Naive thymus-derived CD8-positive, alpha-beta T cell (primary cell): ENCODE results near the gene KLRC1. TPM values are rescaled to one million over a fixed set of nuclear protein-coding genes. Genes with fewer than 3 reads are reported as not detected.
"Not testable (repeated sequence)": the region's sequence is repeated elsewhere in the genome, so short reads cannot be mapped to it uniquely, and the experiment has no call there.

Source experiments
- ATAC-seq, 2 donors: fragments of 150-1000 bp; cut with Tn5 transposase in 1 of 2; sonication (Bioruptor Pico), chemical (Tn5 transposase) in 1 of 2; 1 replicate in 1 of 2; 2 replicates in 1 of 2; pipeline ENCODE4 v1.10.0; 2021; ENCODE audit warnings: mild to moderate bottlenecking in 2 of 2, moderate library complexity in 2 of 2
- POLR2A ChIA-PET: fragments of 350-600 bp; sonication (Branson Sonifier 250); formaldehyde crosslinking; loops from one replicate; lab custom pipeline; 2021; ENCODE audit warnings: antibody characterized with exemption; lab: Charles Lee
- DNase-seq, 10 donors: peaks; one replicate each; pipeline versions ENCODE4 v3.0.0 to v3.0.0-alpha.2; 2020 to 2022
- H3K27ac Mint-ChIP-seq, 10 donors: one replicate each; pipeline ENCODE4 v1.8.0; 2020 to 2022; ENCODE audit warnings: mild to moderate bottlenecking in 10 of 10, mixed read lengths in 10 of 10, moderate library complexity in 4 of 10, inconsistent platforms in 1 of 10
- H3K27me3 Mint-ChIP-seq, 5 donors: one replicate each; pipeline ENCODE4 v1.8.0; 2021 to 2022; ENCODE audit warnings: mixed read lengths in 5 of 5
- H3K36me3 Mint-ChIP-seq, 3 donors: one replicate each; pipeline ENCODE4 v1.8.0; 2020 to 2022; ENCODE audit warnings: mixed read lengths in 3 of 3, mild to moderate bottlenecking in 2 of 3, inconsistent platforms in 1 of 3
- H3K4me1 Mint-ChIP-seq, 4 donors: one replicate each; pipeline ENCODE4 v1.8.0; 2021 to 2022; ENCODE audit warnings: mixed read lengths in 4 of 4
- H3K4me3 Mint-ChIP-seq, 10 donors: one replicate each; pipeline ENCODE4 v1.8.0; 2020 to 2022; ENCODE audit warnings: mild to moderate bottlenecking in 10 of 10, mixed read lengths in 10 of 10, moderate library complexity in 6 of 10, inconsistent platforms in 1 of 10
- H3K9me3 Mint-ChIP-seq, 9 donors: one replicate each; pipeline ENCODE4 v1.8.0; 2020 to 2022; ENCODE audit warnings: mixed read lengths in 9 of 9, mild to moderate bottlenecking in 3 of 9, inconsistent platforms in 1 of 9, moderate library complexity in 1 of 9
- polyA plus RNA-seq, 3 donors: library from polyadenylated mRNA; unstranded; fragments of 300-500 nt; fragmentation: Illumina TruSeq; gene quantifications; one replicate each; pipeline ENCODE4 v1.2.3, GENCODE V29; 2021
- total RNA-seq, 8 experiments: library from RNA in 2 of 8; stranded (reverse) in 2 of 8; gene quantifications; one replicate each; pipeline ENCODE4 v1.2.3 and lab custom pipeline; 2021 to 2026

The KLRC1 gene
- total and polyA plus RNA-seq, 5 experiments from 2014 or later, result 0.32 to 4.4 (median 1.1) TPM

DNA sequence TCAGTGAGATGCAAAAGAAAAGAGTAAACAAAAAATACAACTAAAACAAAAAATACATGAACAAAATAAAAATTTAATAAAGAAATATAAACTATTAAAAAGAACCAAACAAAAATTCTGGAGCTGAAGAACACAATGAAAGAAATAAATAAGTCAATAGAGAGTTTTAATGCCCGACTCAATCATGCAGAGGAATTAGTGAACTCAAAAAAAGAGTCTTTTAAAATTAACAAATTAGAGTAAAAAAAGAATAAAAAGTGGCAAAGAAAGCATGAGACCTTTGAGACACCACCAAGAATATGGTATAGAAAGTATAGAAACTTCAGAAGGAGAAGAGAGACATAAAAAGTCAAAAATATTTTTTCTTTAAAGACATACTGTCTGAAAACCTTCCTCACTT, 2.6 kb upstream of the KLRC1 start:
- H3K9me3 Mint-ChIP-seq, result peaks cover 14 to 65% (median 57%) of the 10 kb centered on the region in 9 donors
- H3K27ac Mint-ChIP-seq, result no peak overlapping the region
- peaks cover 0 to 37% (median 35%) of the 10 kb centered on the region in 3 donors for H3K36me3 Mint-ChIP-seq
- POLR2A ChIA-PET, result no interaction called here
- no peak for DNase-seq
- no peak overlapping the region for H3K4me3 Mint-ChIP-seq
- H3K4me1 Mint-ChIP-seq, result peaks cover 5 to 12% (median 11%) of the 10 kb centered on the region in 4 donors
- no peaks in the 10 kb centered on the region for H3K27me3 Mint-ChIP-seq
- no peak for ATAC-seq

DNA sequence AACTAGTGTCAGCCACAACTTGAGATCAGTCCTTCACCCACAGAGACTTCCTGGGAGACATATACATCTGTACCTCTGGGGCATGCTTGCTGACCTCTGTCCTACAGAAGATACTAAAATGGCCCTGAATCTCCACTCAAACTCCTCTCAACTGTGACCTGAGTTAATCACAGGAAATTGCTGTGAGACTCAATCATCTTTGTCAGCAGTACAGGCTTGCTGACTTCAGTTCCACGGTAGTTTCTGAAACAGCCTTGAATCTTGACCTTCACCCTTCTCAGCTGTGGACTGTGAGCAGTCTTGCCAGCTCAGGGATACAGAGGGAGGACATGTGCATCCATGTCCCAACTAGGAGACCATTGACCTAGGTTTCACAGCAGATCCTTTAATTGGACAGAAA, 1.4 kb upstream of the KLRC1 start:
- Mint-ChIP-seq H3K9me3 (peaks cover 12 to 53% (median 46%) of the 10 kb centered on the region in 9 donors), H3K27ac (peak overlapping the region in 1 of 10 donors; percentile 10), H3K27me3 (no peaks in the 10 kb centered on the region), H3K4me3 (no peak overlapping the region), H3K36me3 (peaks cover 0 to 33% (median 31%) of the 10 kb centered on the region in 3 donors), H3K4me1 (peaks cover 5 to 12% (median 11%) of the 10 kb centered on the region in 4 donors)
- POLR2A ChIA-PET, result no interaction called here
- no peak for ATAC-seq
- no peak for DNase-seq

DNA sequence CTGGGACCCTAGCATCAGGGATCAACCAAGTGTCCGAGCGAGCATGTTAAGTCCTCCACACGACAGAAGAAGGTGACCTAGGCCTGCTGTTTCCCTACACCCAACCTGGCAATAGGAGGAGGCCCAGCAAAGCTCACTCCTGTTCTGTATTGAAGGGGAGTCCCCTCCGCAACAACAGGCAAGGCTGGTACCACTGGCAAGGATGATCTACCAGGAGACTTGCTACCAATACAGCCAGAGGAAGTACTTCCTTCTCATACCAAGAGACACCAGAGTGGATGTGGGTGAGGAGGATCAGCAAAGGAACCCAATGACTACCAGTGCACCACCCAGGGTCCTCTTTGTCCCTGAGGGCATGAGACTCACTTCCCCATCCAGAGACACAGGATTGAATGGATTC, 4.9 kb downstream of the KLRC1 start:
- DNase-seq, result no peak
- Mint-ChIP-seq H3K4me3 (no peak overlapping the region), H3K27me3 (no peaks in the 10 kb centered on the region), H3K36me3 (peaks cover 0 to 2% (median 0%) of the 10 kb centered on the region in 3 donors), H3K9me3 (peaks cover 0 to 3% (median 0%) of the 10 kb centered on the region in 9 donors), H3K27ac (no peak overlapping the region), H3K4me1 (peaks cover 3 to 10% (median 6%) of the 10 kb centered on the region in 4 donors)
- ATAC-seq, result no peak
- POLR2A ChIA-PET, result no interaction called here

GRCh38 chr12:10446052-10446451, 7.1 kb downstream of the KLRC1 start:
- H3K27ac Mint-ChIP-seq, DNase-seq, POLR2A ChIA-PET, ATAC-seq, H3K27me3 Mint-ChIP-seq, H3K36me3 Mint-ChIP-seq, H3K4me3 Mint-ChIP-seq, H3K4me1 Mint-ChIP-seq, H3K9me3 Mint-ChIP-seq: not testable (repeated sequence)

GRCh38 chr12:10441144-10441543, 12.0 kb downstream of the KLRC1 start:
- POLR2A ChIA-PET, ATAC-seq, H3K36me3 Mint-ChIP-seq, H3K4me1 Mint-ChIP-seq, H3K27me3 Mint-ChIP-seq, DNase-seq, H3K9me3 Mint-ChIP-seq: not testable (repeated sequence)
- Mint-ChIP-seq H3K27ac (peak overlapping the region in 1 of 10 donors; percentile 36), H3K4me3 (peak overlapping the region in 1 of 10 donors; percentile 33)

GRCh38 chr12:10439608-10440274, 13.4 kb downstream of the KLRC1 start:
- H3K9me3 Mint-ChIP-seq, H3K36me3 Mint-ChIP-seq, POLR2A ChIA-PET, H3K27me3 Mint-ChIP-seq, ATAC-seq, DNase-seq, H3K4me1 Mint-ChIP-seq, H3K27ac Mint-ChIP-seq, H3K4me3 Mint-ChIP-seq: not testable (repeated sequence)

DNA sequence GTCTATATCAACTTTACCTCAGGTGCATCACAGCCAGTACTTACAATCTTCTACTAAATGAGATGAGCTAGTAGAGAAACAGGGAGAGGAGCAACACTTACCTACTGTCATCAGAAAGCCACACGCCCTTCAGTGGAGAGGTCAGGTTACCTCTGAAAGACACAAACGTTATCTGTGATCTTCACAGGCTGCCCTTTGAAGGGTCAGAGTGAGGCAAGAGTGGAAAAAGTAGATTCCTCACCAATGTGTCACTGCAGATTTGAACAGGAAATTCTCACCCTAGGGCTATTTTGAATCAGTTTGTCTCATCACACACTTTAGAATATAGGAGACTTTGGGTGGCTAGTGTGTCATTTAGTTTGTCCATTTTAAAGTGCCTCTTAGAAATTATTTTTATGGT, 15.6 kb downstream of the KLRC1 start:
- DNase-seq, H3K4me3 Mint-ChIP-seq, H3K27ac Mint-ChIP-seq, POLR2A ChIA-PET, H3K4me1 Mint-ChIP-seq, ATAC-seq, H3K27me3 Mint-ChIP-seq, H3K36me3 Mint-ChIP-seq, H3K9me3 Mint-ChIP-seq: not testable (repeated sequence)

GRCh38 chr12:10435816-10436215, 17.4 kb downstream of the KLRC1 start, which contains the start of gene KLRC2:
Gene KLRC2 (minus strand): TSS chr12:10436010. CDS start chr12:10435986, 24 bp downstream.
- H3K4me1 Mint-ChIP-seq, H3K36me3 Mint-ChIP-seq, H3K27me3 Mint-ChIP-seq, POLR2A ChIA-PET, H3K9me3 Mint-ChIP-seq: not testable (repeated sequence)
- peak in 6 of 10 donors; percentile 12 to 60 (median 26) for DNase-seq
- H3K27ac Mint-ChIP-seq, result peak within 1 kb of the TSS in 5 of 10 donors; percentile 3 to 76 (median 44)
- H3K4me3 Mint-ChIP-seq, result peak within 1 kb of the TSS in 8 of 10 donors; percentile 30 to 70 (median 52)
- peak; percentile 93 to 94 for ATAC-seq

DNA sequence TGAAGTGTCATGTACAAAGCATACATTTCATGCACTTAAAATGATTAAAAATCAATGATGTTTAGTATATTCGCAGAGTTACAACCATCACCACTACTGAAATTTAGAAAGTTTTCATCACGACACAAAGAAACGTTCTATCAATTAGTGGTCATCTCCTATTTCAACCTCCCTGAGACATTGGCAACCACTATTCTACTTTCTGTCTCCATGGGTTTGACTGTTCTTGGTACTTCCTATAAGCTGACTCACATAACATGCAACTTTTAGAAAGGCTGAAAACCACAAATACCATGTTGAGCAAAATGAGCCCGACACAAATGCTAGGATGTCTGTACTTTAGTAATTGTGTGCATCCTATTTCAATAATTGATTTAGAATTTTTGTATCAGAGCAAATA, 22.6 kb downstream of the KLRC1 start:
- H3K36me3 Mint-ChIP-seq, H3K4me3 Mint-ChIP-seq, H3K27me3 Mint-ChIP-seq, DNase-seq, POLR2A ChIA-PET, ATAC-seq, H3K27ac Mint-ChIP-seq, H3K4me1 Mint-ChIP-seq, H3K9me3 Mint-ChIP-seq: not testable (repeated sequence)

DNA sequence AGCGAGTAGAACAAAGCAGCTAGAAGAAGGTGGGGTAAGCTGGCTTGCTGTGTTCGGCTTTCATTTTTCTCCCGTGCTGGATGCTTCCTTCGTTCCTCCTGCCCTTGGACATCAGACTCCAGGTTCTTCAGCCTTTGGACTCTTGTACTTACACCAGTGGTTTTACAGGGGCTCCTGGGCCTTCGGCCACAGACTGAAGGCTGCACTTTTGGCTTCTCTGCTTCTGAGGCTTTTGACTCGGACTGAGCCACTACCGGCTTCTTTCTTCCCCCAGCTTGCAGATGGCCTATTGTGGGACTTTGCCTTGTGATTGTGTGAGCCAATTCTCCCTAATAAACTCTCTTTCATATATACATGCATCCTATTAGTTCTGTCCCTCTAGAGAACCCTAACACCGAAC, 27.2 kb downstream of the KLRC1 start:
- H3K9me3 Mint-ChIP-seq, DNase-seq, H3K27ac Mint-ChIP-seq, H3K4me3 Mint-ChIP-seq, H3K36me3 Mint-ChIP-seq, POLR2A ChIA-PET, H3K27me3 Mint-ChIP-seq, H3K4me1 Mint-ChIP-seq, ATAC-seq: not testable (repeated sequence)

- H3K4me3 Mint-ChIP-seq, H3K4me1 Mint-ChIP-seq, H3K27ac Mint-ChIP-seq, H3K36me3 Mint-ChIP-seq, ATAC-seq, DNase-seq, POLR2A ChIA-PET, H3K27me3 Mint-ChIP-seq, H3K9me3 Mint-ChIP-seq: not testable (repeated sequence)
Measured at GRCh38 chr12:10424260-10424899, 28.8 kb downstream of the KLRC1 start.

GRCh38 chr12:10422159-10422558, 31.0 kb downstream of the KLRC1 start:
- peak; percentile 16 to 45 for ATAC-seq
- DNase-seq, H3K27ac Mint-ChIP-seq, H3K36me3 Mint-ChIP-seq, POLR2A ChIA-PET, H3K9me3 Mint-ChIP-seq, H3K4me3 Mint-ChIP-seq, H3K4me1 Mint-ChIP-seq, H3K27me3 Mint-ChIP-seq: not testable (repeated sequence)

- H3K4me1 Mint-ChIP-seq, H3K36me3 Mint-ChIP-seq, H3K9me3 Mint-ChIP-seq, POLR2A ChIA-PET, H3K27me3 Mint-ChIP-seq, DNase-seq: not testable (repeated sequence)
- Mint-ChIP-seq H3K4me3 (peak within 1 kb of the TSS; percentile 56 to 85 (median 78)), H3K27ac (peak within 1 kb of the TSS in 9 of 10 donors; percentile 48 to 88 (median 80))
- peak; percentile 75 to 80 for ATAC-seq
Measured at GRCh38 chr12:10420334-10420733, 32.8 kb downstream of the KLRC1 start, which contains the start of gene KLRC3. Gene KLRC3 (minus strand): TSS chr12:10420595. CDS start chr12:10420550, 45 bp downstream.
